Upper lobe of left lung (tissue), 6 donors: ENCODE data around the gene CLPTM1L. TPM values are rescaled to one million over a fixed set of nuclear protein-coding genes. Genes with fewer than 3 reads are reported as not detected.

Experiments used
- ATAC-seq, 2 donors: fragments of 200-7000 bp; cut with Tn5 transposase; one replicate each; pipeline ENCODE4 v1.9.1; 2022; ENCODE audit warnings: mild to moderate bottlenecking in 2 of 2, moderate library complexity in 2 of 2; ENCODE audit not compliant: low FRiP score in 2 of 2
- DNase-seq, 2 donors: peaks; one replicate each; pipeline ENCODE4 v3.0.0-alpha.2; 2019 to 2020
- H3K27ac ChIP-seq, 4 donors: fragments of 200-600 bp; sonication (generic); one replicate each; pipeline ENCODE4 v1.5.1; 2016 to 2019
- H3K27me3 ChIP-seq, 4 donors: fragments of 200-600 bp; sonication (generic); one replicate each; pipeline ENCODE4 v1.5.1; 2017 to 2019
- H3K36me3 ChIP-seq, 4 donors: fragments of 200-600 bp; sonication (generic); one replicate each; pipeline ENCODE4 v1.5.1; 2016 to 2019
- H3K4me1 ChIP-seq, 4 donors: fragments of 200-600 bp; sonication (generic); one replicate each; pipeline ENCODE4 v1.5.1; 2018 to 2019
- H3K4me3 ChIP-seq, 4 donors: fragments of 200-600 bp; sonication (generic); one replicate each; pipeline ENCODE4 v1.5.1; 2017 to 2019; ENCODE audit warnings: mild to moderate bottlenecking in 2 of 4, moderate library complexity in 1 of 4
- H3K9me3 ChIP-seq, 4 donors: fragments of 200-600 bp; sonication (generic); one replicate each; pipeline ENCODE4 v1.5.1; 2018 to 2019
- CTCF ChIP-seq, 6 experiments: fragments of 450-650 bp in 4 of 6; fragments of 200-600 bp in 2 of 6; sonication (generic) in 2 of 6; IDR thresholded peaks; one replicate each; pipeline ENCODE4 v1.5.1; 2016 to 2019; ENCODE audit warnings: antibody characterized with exemption in 6 of 6
- EP300 ChIP-seq, 4 donors: sonication (generic); formaldehyde crosslinking; IDR thresholded peaks; one replicate each; pipeline ENCODE4 v1.5.1; 2017; ENCODE audit warnings: antibody characterized with exemption in 4 of 4, control low read depth in 2 of 4
- POLR2A ChIP-seq, 4 donors: fragments of 450-650 bp; IDR thresholded peaks; one replicate each; pipeline ENCODE4 v1.5.1; 2016 to 2017; ENCODE audit warnings: antibody characterized with exemption in 4 of 4, mild to moderate bottlenecking in 2 of 4
- POLR2AphosphoS5 ChIP-seq, 2 donors: sonication (generic); formaldehyde crosslinking; IDR thresholded peaks; one replicate each; pipeline ENCODE4 v1.5.1; 2017; ENCODE audit warnings: antibody characterized with exemption in 2 of 2
- WGBS, 2 donors: methylation state at CpG; one replicate each; pipeline ENCODE4 v1.1.5; 2017 to 2018; 5-methylcytosine and 5-hydroxymethylcytosine counted together
- total RNA-seq, 6 donors: library from RNA; depleted of rRNA in 4 of 6; stranded (reverse); fragments of >200 nt in 4 of 6; gene quantifications; one replicate each; pipeline versions ENCODE4 v1.1.0 to v1.2.1, GENCODE V29; 2016 to 2021
- donor health status: DM: no; HTN: no; CAD: no; lungs with moderate emphysema.
- donor health status: DM: no; HTN: yes; CAD: no; lungs with severe emphysema.

Gene CLPTM1L
- total RNA-seq, 6 donors from 2014 or later: 135 to 311 (median 204) TPM

DNA sequence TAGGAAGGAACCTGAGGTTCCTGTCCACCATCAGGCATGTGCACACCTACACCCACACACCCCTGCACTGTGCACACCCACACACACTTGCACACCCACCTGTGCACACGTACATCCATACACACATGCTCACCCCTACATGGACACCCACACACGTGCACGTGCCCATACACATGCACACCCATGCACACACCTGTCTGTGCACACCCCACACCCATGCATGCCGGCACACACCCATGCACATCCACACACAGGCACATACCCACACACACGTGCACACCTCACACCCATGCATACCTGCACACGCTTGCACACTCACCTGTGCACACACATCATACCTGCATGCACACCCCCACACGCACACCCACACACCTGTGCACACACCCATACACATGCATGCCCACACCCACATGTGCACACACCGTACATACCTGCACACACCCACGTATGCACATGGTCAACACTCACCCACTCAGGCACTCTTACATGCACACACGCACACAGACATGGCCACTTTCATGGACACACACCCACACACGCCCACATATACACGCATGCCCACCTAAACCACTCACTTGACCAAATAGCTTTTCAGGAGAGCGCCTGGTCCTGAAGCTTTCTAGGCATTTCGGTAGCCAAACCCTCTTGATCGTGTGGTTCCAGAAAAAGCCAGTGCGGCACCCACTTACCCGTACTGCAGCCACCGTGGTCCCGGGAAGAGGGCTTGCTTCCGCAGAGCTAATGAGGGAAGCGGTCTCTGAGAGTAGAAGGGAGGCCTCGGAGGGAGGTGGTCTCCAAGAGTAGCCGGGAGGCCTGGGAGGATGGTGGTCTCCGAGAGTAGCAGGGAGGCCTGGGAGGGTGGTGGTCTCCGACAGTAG lies 36.7 kb upstream of the CLPTM1L start:
- WGBS, 2 donors: 87 to 88% methylated on average over 24 to 25 of the region's 25 CpGs
- Histone ChIP-seq H3K36me3 (no peaks in the 10 kb centered on the region), H3K27me3 (no peaks in the 10 kb centered on the region), H3K9me3 (no peaks in the 10 kb centered on the region), H3K4me1 (peaks cover 8 to 24% (median 16%) of the 10 kb centered on the region in 4 donors), H3K27ac (no peak overlapping the region), H3K4me3 (no peak overlapping the region)
- ATAC-seq: no peak
- no peak for TF ChIP-seq POLR2AphosphoS5 (IDR thresholded peaks at IDR 0.05)
- TF ChIP-seq EP300 (IDR thresholded peaks at IDR 0.05): no peak
- no peak for TF ChIP-seq CTCF (IDR thresholded peaks at IDR 0.05)
- no peak for TF ChIP-seq POLR2A (IDR thresholded peaks at IDR 0.05)
- DNase-seq: no peak

DNA sequence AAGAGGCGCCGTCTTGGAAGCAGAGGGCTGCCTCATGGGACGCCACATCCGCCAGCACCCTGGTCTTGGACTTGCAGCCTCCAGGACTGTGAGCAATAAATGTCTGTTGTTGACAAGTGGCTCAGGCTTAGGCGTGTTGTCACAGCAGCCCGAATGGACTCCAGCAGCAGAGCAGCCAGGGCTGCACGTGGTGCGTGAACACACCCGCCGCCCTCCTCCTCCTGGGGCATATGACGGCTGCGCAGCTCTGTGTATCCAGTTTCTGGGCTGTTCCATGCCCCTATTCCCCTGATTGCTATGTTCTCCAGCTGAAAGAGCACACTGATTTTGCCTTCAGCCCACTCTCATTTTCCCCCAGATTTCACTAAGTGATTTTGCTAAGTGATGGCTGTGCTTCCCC lies 36.0 kb upstream of the CLPTM1L start:
- Histone ChIP-seq H3K27ac (peak overlapping the region in 1 of 4 donors; percentile 52), H3K36me3 (no peaks in the 10 kb centered on the region), H3K9me3 (no peaks in the 10 kb centered on the region), H3K4me3 (peak overlapping the region in 3 of 4 donors; percentile 7 to 28 (median 27)), H3K27me3 (no peaks in the 10 kb centered on the region), H3K4me1 (peaks cover 8 to 18% (median 13%) of the 10 kb centered on the region in 4 donors)
- DNase-seq (no peak), ATAC-seq (no peak)
- 78 to 90% methylated on average over 7 to 11 of the region's 12 CpGs for WGBS, 2 donors
- no peak for TF ChIP-seq POLR2AphosphoS5 (IDR thresholded peaks at IDR 0.05)
- TF ChIP-seq EP300 (IDR thresholded peaks at IDR 0.05): no peak
- TF ChIP-seq POLR2A (IDR thresholded peaks at IDR 0.05): no peak
- no peak for TF ChIP-seq CTCF (IDR thresholded peaks at IDR 0.05)

- Histone ChIP-seq H3K4me1 (peaks cover 3 to 12% (median 9%) of the 10 kb centered on the region in 4 donors), H3K36me3 (no peaks in the 10 kb centered on the region), H3K4me3 (peak overlapping the region in 3 of 4 donors; percentile 7 to 28 (median 27)), H3K27me3 (no peaks in the 10 kb centered on the region), H3K9me3 (no peaks in the 10 kb centered on the region), H3K27ac (peak overlapping the region in 1 of 4 donors; percentile 52)
- peak; percentile 78 to 94 for DNase-seq
- TF ChIP-seq CTCF (IDR thresholded peaks at IDR 0.05): peak; percentile 60 to 94 (median 87)
- TF ChIP-seq EP300 (IDR thresholded peaks at IDR 0.05): no peak
- ATAC-seq: peak; percentile 74 to 86
- WGBS, 2 donors: 29 to 34% methylated on average over 18 to 19 of the region's 34 CpGs
Measured at GRCh38 chr5:1380011-1380817, 35.3 kb upstream of the CLPTM1L start.

- DNase-seq (no peak), ATAC-seq (no peak)
- no peak for TF ChIP-seq EP300 (IDR thresholded peaks at IDR 0.05)
- TF ChIP-seq CTCF (IDR thresholded peaks at IDR 0.05): no peak
- TF ChIP-seq POLR2AphosphoS5 (IDR thresholded peaks at IDR 0.05): no peak
- TF ChIP-seq POLR2A (IDR thresholded peaks at IDR 0.05): no peak
- Histone ChIP-seq H3K4me1 (peaks cover 0 to 10% (median 9%) of the 10 kb centered on the region in 4 donors), H3K36me3 (no peaks in the 10 kb centered on the region), H3K9me3 (no peaks in the 10 kb centered on the region), H3K4me3 (no peak overlapping the region), H3K27ac (no peak overlapping the region), H3K27me3 (no peaks in the 10 kb centered on the region)
- 96 to 98% methylated on average over 17 to 24 of the region's 24 CpGs for WGBS, 2 donors
Measured at GRCh38 chr5:1378866-1379659, 34.2 kb upstream of the CLPTM1L start.
